Activated CD8-positive, alpha-beta memory T cell treated with anti-CD3 and anti-CD28 coated beads, Interleukin-2, amount 50 U/mL, for 1 hour (primary cell): Measurements from ENCODE around the gene RMC1.
"Not testable (repeated sequence)": the region's sequence is repeated elsewhere in the genome, so short reads cannot be mapped to it uniquely, and the experiment has no call there.

Experiments used
- DNase-seq: peaks from one replicate; pipeline ENCODE4 v3.0.0-alpha.2; 2020; ENCODE audit errors: extremely low read depth

The RMC1 gene

GRCh38 chr18:23532848-23533247 lies 29.5 kb downstream of the RMC1 start:
- DNase-seq, result no peak

- no peak for DNase-seq
These were observed 31.0 kb downstream of the RMC1 start for GRCh38 chr18:23534276-23534675.

GRCh38 chr18:23536204-23536603 lies 32.9 kb downstream of the RMC1 start:
- no peak for DNase-seq

GRCh38 chr18:23537274-23537673 lies 34.0 kb downstream of the RMC1 start:
- DNase-seq, result no peak

- DNase-seq, result no peak
These were observed 34.7 kb downstream of the RMC1 start for GRCh38 chr18:23538001-23538400.

GRCh38 chr18:23538870-23539269 lies 35.6 kb downstream of the RMC1 start:
- DNase-seq, result no peak

GRCh38 chr18:23539296-23539695 lies 36.0 kb downstream of the RMC1 start:
- DNase-seq, result no peak

GRCh38 chr18:23539911-23540525 lies 36.7 kb downstream of the RMC1 start:
- DNase-seq, result no peak

GRCh38 chr18:23540867-23541266 lies 37.6 kb downstream of the RMC1 start:
- DNase-seq, result no peak

- DNase-seq, result no peak
These were observed 38.2 kb downstream of the RMC1 start for GRCh38 chr18:23541349-23542093.

GRCh38 chr18:23542461-23542860 lies 39.1 kb downstream of the RMC1 start:
- no peak for DNase-seq

- DNase-seq, result no peak
These were observed 42.0 kb downstream of the RMC1 start for GRCh38 chr18:23545247-23545789.

GRCh38 chr18:23547306-23547705 lies 44.0 kb downstream of the RMC1 start:
- no peak for DNase-seq

- DNase-seq, result no peak
These were observed 44.5 kb downstream of the RMC1 start for GRCh38 chr18:23547846-23548245.

- DNase-seq, result no peak
These were observed 45.0 kb downstream of the RMC1 start for GRCh38 chr18:23548275-23548674.

- no peak for DNase-seq
These were observed 45.4 kb downstream of the RMC1 start for GRCh38 chr18:23548719-23549118.

- DNase-seq, result no peak
These were observed 47.6 kb downstream of the RMC1 start for GRCh38 chr18:23550898-23551297.

- DNase-seq, result no peak
These were observed 48.7 kb downstream of the RMC1 start for GRCh38 chr18:23551978-23552377.

GRCh38 chr18:23552505-23552904 lies 49.2 kb downstream of the RMC1 start:
- DNase-seq, result no peak

GRCh38 chr18:23553887-23554286 lies 50.6 kb downstream of the RMC1 start:
- DNase-seq, result no peak

GRCh38 chr18:23556145-23556780 lies 53.0 kb downstream of the RMC1 start:
- no peak for DNase-seq

- not testable (repeated sequence) for DNase-seq
These were observed 54.2 kb downstream of the RMC1 start for GRCh38 chr18:23557511-23557910.

GRCh38 chr18:23560186-23560585 lies 56.9 kb downstream of the RMC1 start:
- DNase-seq, result no peak
